GM12878 (cell line): ENCODE data around the gene DBI. TPM values are rescaled to one million over a fixed set of nuclear protein-coding genes. Genes with fewer than 3 reads are reported as not detected.

Experiments used
- ATAC-seq: fragments of 200-7000 bp; cut with Tn5 transposase; 3 replicates; pipeline ENCODE4 v1.9.1; 2020; ENCODE audit warnings: mild to moderate bottlenecking, moderate library complexity
- BruUV-seq: library from RNA; stranded (reverse); fragments of 400-500 nt; replicated peaks from 2 replicates; lab custom pipeline; 2021; lab: Mats Ljungman, UMichigan
- CTCF ChIA-PET: fragments of 300-600 bp; sonication (Branson Sonifier 250); formaldehyde crosslinking; extraction: SDS; loops from one replicate; lab custom pipeline; 2021; ENCODE audit warnings: inconsistent platforms; lab: Yijun Ruan, JAX
- POLR2A ChIA-PET: fragments of 350-600 bp; formaldehyde crosslinking; extraction: SDS; loops from one replicate; lab custom pipeline; 2021; ENCODE audit warnings: inconsistent platforms; lab: Charles Lee
- RAD21 ChIA-PET: fragments of 300-600 bp; sonication (Branson Sonifier 250); formaldehyde crosslinking; loops from one replicate; lab custom pipeline; 2023; ENCODE audit warnings: antibody characterized with exemption; ENCODE audit not compliant: unreplicated experiment; lab: Charles Lee
- SMC1A ChIA-PET: fragments of 300-600 bp; sonication (Branson Sonifier 250); formaldehyde crosslinking; loops from one replicate; lab custom pipeline; 2023; ENCODE audit not compliant: unreplicated experiment, uncharacterized antibody; lab: Charles Lee
- DNase-seq: peaks from one replicate; pipeline ENCODE4 v3.0.0-alpha.2; 2011; ENCODE audit warnings: low read depth, low spot score
- FAIRE-seq: peaks from 3 replicates; lab custom pipeline; 2011; peaks lifted over from hg19 to GRCh38; lab: Jason Lieb, UNC
- H2AFZ ChIP-seq: 2 replicates; pipeline ENCODE4 v1.6.0; 2011; ENCODE audit warnings: low read depth, low read length, control low read depth; ENCODE audit not compliant: control insufficient read depth
- H3K27ac ChIP-seq: 2 replicates; pipeline ENCODE4 v1.5.1; 2011; ENCODE audit warnings: control low read depth; ENCODE audit not compliant: control insufficient read depth, insufficient read depth
- H3K27me3 ChIP-seq, 2 experiments: replicated peaks in 1 of 2; 2 replicates each; pipeline versions ENCODE4 v1.6.0 to v1.6.1; 2011; ENCODE audit warnings: low read length in 1 of 2; ENCODE audit not compliant: control insufficient read depth in 2 of 2, insufficient read depth in 2 of 2
- H3K36me3 ChIP-seq, 2 experiments: 2 replicates each; pipeline ENCODE4 v1.5.1; 2011; ENCODE audit warnings: low read length in 1 of 2; ENCODE audit not compliant: control insufficient read depth in 2 of 2, insufficient read depth in 2 of 2
- H3K4me1 ChIP-seq: 2 replicates; pipeline ENCODE4 v1.6.1; 2011; ENCODE audit warnings: mild to moderate bottlenecking, low read length, moderate library complexity, mixed read lengths; ENCODE audit not compliant: control insufficient read depth, insufficient read depth
- H3K4me2 ChIP-seq: 2 replicates; pipeline ENCODE4 v1.6.0; 2011; ENCODE audit warnings: control low read depth; ENCODE audit not compliant: control insufficient read depth, insufficient read depth
- H3K4me3 ChIP-seq: fragments of 200-600 bp; sonication (generic); 2 replicates; pipeline ENCODE4 v1.5.1; 2016
- H3K79me2 ChIP-seq: 2 replicates; pipeline ENCODE4 v1.6.0; 2011; ENCODE audit warnings: low read length; ENCODE audit not compliant: control insufficient read depth, insufficient read depth
- H3K9ac ChIP-seq: 2 replicates; pipeline ENCODE4 v1.8.0; 2011; ENCODE audit warnings: low read length, control low read depth, mixed read lengths; ENCODE audit not compliant: control insufficient read depth, insufficient read depth
- H3K9me3 ChIP-seq: replicated peaks from 3 replicates; pipeline ENCODE4 v1.5.1; 2011; ENCODE audit warnings: mild to moderate bottlenecking, low read length; ENCODE audit not compliant: control insufficient read depth, insufficient read depth
- H4K20me1 ChIP-seq: 2 replicates; pipeline ENCODE4 v1.6.0; 2011; ENCODE audit not compliant: control insufficient read depth, insufficient read depth
- PAX5 ChIP-seq: IDR thresholded peaks from 2 replicates; pipeline ENCODE4 v1.6.1; 2011; ENCODE audit warnings: low read depth, low read length, borderline replicate concordance
- PRDM15 ChIP-seq: fragments of 450-650 bp; formaldehyde crosslinking; IDR thresholded peaks from 2 replicates; pipeline ENCODE4 v1.4.0; 2020; ENCODE audit warnings: mild to moderate bottlenecking, moderate library complexity
- RELA ChIP-seq: fragments of 450-650 bp; IDR thresholded peaks from 2 replicates; pipeline ENCODE4 v1.8.0; 2014; ENCODE audit warnings: borderline replicate concordance; ENCODE audit not compliant: partially characterized antibody
- RELB ChIP-seq: fragments of 450-650 bp; IDR thresholded peaks from 2 replicates; pipeline ENCODE4 v1.6.1; 2017; ENCODE audit warnings: low read depth, mild to moderate bottlenecking, moderate library complexity
- TCF12 ChIP-seq: IDR thresholded peaks from 2 replicates; pipeline ENCODE4 v1.6.1; 2011; ENCODE audit warnings: low read depth, mild to moderate bottlenecking, low read length
- USF1 ChIP-seq: IDR thresholded peaks from 2 replicates; pipeline ENCODE4 v1.6.1; 2011; ENCODE audit warnings: borderline replicate concordance, low read depth, mild to moderate bottlenecking, moderate library complexity, mixed read lengths, low read length; ENCODE audit not compliant: insufficient read depth; ENCODE audit errors: extremely low read length
- WGBS: methylation state at CpG from one replicate; pipeline ENCODE4 v1.1.6; 2016; ENCODE audit warnings: low lambda C conversion rate; ENCODE audit not compliant: insufficient replicate concordance, insufficient coverage; ENCODE audit errors: missing lambda C conversion rate; 5-methylcytosine and 5-hydroxymethylcytosine counted together
- in situ Hi-C: fragments of 300-500 bp; cut with MboI; formaldehyde crosslinking; loops from 9 replicates; pipeline ENCODE4 v1.14.3; 2018; ENCODE audit warnings: mixed read lengths
- intact Hi-C: fragments of 100-400 bp; cut with micrococcal nuclease; formaldehyde crosslinking; loops from one replicate; pipeline ENCODE4 v1.14.2; 2022; ENCODE audit not compliant: unreplicated experiment
- polyA plus RNA-seq, 11 experiments: library from polyadenylated mRNA; depleted of rRNA in 4 of 11; unstranded in 6 of 11; stranded (reverse) in 5 of 11; fragments of >200 nt; fragmentation: Nextera tagmentation in 4 of 11; fragmentation: Illumina TruSeq in 1 of 11; extraction: Ambion mirVana in 4 of 11; extraction: Trizol in 1 of 11; gene quantifications; 1 replicate in 1 of 11; 2 replicates in 10 of 11; pipeline versions ENCODE4 v1.2.1 to v1.2.3, GENCODE V29; 2011 to 2016; ENCODE audit warnings: inconsistent platforms in 2 of 11, missing spikeins in 2 of 11, low read depth in 1 of 11
- total RNA-seq, 4 experiments: library from RNA; depleted of rRNA in 3 of 4; stranded (reverse); fragments of >200 nt in 3 of 4; fragmentation: Illumina TruSeq in 1 of 4; extraction: Trizol in 1 of 4; gene quantifications; 2 replicates each; pipeline versions ENCODE4 v1.2.1 to v1.2.3, GENCODE V29; 2013 to 2021

DBI gene
- total and polyA plus RNA-seq, 10 of the 15 experiments (the other 5 are each of a cell fraction or from before 2014, with no cell fraction given), result 248 to 2,567 (median 943) TPM

- BruUV-seq, result no TSS peak
- intact Hi-C loops, result no loop called here
Measured at GRCh38 chr2:119415630-119416029, 48.9 kb downstream of the DBI start.

More at GRCh38 chr2:119415630-119416029, 48.9 kb downstream of the DBI start:
- no peak overlapping the region for H2AFZ ChIP-seq
- DNase-seq (no peak), FAIRE-seq (no peak), ATAC-seq (no peak)
- H3K4me3 ChIP-seq, result no peak overlapping the region
- H3K4me1 ChIP-seq, result no peaks in the 10 kb centered on the region
- CTCF ChIA-PET, result interaction anchor here (1.3 to 3.5 kb wide), 5 partner anchors 15 to 287 kb away, joined by 3 to 31 read pairs (median 4); no protein-coding TSS in a partner anchor
- 0% methylated on average over 1 of the region's 1 CpG for WGBS
- no peaks in the 10 kb centered on the region; the same call in 2 of the 3 replicates for H3K9me3 ChIP-seq
- SMC1A ChIA-PET, result interaction anchor here (0.9 to 4.5 kb wide), 10 partner anchors 10 to 68 kb away, joined by 3 to 23 read pairs (median 3); partner anchors contain the start of gene TMEM37
- 0 out of 4 replicates have a peak, but pooled peaks cover 0 to under 1% of the 10 kb centered on the region in 2 experiments for H3K27me3 ChIP-seq
- H3K9ac ChIP-seq, result no peak overlapping the region
- no peak for TF ChIP-seq RELA
- no peak for TF ChIP-seq RELB
- TF ChIP-seq PAX5, result no peak
- no peak for TF ChIP-seq PRDM15 (CRISPR knock-in tag)
- TF ChIP-seq TCF12, result no peak
- no peak for TF ChIP-seq USF1
- TF ChIP-seq, all 136 proteins: peak for 0
- no peaks in the 10 kb centered on the region for H4K20me1 ChIP-seq
- RAD21 ChIA-PET, result interaction anchor here (1.6 to 2.0 kb wide), 3 partner anchors 16 to 62 kb away, joined by 8 to 13 read pairs (median 9); partner anchors contain the start of gene TMEM37
- no peak overlapping the region for H3K4me2 ChIP-seq
- H3K79me2 ChIP-seq, result no peaks in the 10 kb centered on the region
- in situ Hi-C loops, result no loop called here
- POLR2A ChIA-PET, result no interaction called here
- no peak overlapping the region for H3K27ac ChIP-seq
- no peaks in the 10 kb centered on the region for H3K36me3 ChIP-seq
